K562 (cell line): ENCODE data around the gene PPCDC. TPM values are rescaled to one million over a fixed set of nuclear protein-coding genes. Genes with fewer than 3 reads are reported as not detected.

Experiments
- CAMTA2 ChIP-seq: fragments of 250-450 bp; sonication (Bioruptor Pico); conservative IDR thresholded peaks from 2 replicates; pipeline ENCODE4 v1.5.1; 2022
- CBFA2T3 ChIP-seq: fragments of 450-650 bp; IDR thresholded peaks from 2 replicates; pipeline ENCODE4 v1.6.1; 2017
- CREB1 ChIP-seq, 2 experiments: sonication (generic) in 1 of 2; formaldehyde crosslinking in 1 of 2; IDR thresholded peaks; 2 replicates each; pipeline versions ENCODE4 v1.6.1 to v1.8.0; 2012 to 2022; ENCODE audit warnings: inconsistent platforms in 1 of 2, mild to moderate bottlenecking in 1 of 2, missing genetic modification reagents in 1 of 2, moderate library complexity in 1 of 2
- DLX4 ChIP-seq: fragments of 250-450 bp; sonication (Bioruptor Pico); IDR thresholded peaks from 2 replicates; pipeline ENCODE4 v1.6.1; 2021; ENCODE audit warnings: mild to moderate bottlenecking
- JUN ChIP-seq, 2 experiments: sonication (generic) in 1 of 2; formaldehyde crosslinking in 1 of 2; IDR thresholded peaks; 2 replicates each; pipeline versions ENCODE4 v1.6.1 to v1.8.0; 2012 to 2022; ENCODE audit warnings: borderline replicate concordance in 2 of 2, mild to moderate bottlenecking in 2 of 2, improper control_type of control experiment in 1 of 2, low read depth in 1 of 2, low read length in 1 of 2, missing genetic modification reagents in 1 of 2
- KLF10 ChIP-seq: fragments of 250-450 bp; sonication (Bioruptor Pico); IDR thresholded peaks from 2 replicates; pipeline ENCODE4 v1.6.1; 2021; ENCODE audit warnings: matching md5 sums
- L3MBTL2 ChIP-seq: fragments of 450-650 bp; IDR thresholded peaks from 2 replicates; pipeline ENCODE4 v1.6.1; 2016; ENCODE audit warnings: mild to moderate bottlenecking, moderate library complexity
- MAFK ChIP-seq: IDR thresholded peaks from 2 replicates; pipeline ENCODE4 v1.6.1; 2011; ENCODE audit warnings: low read length, improper control_type of control experiment
- MAX ChIP-seq: sonication (generic); formaldehyde crosslinking; IDR thresholded peaks from 2 replicates; pipeline ENCODE4 v1.9.0; 2022; ENCODE audit warnings: mild to moderate bottlenecking, missing genetic modification reagents
- MCM7 ChIP-seq, 2 experiments: fragments of 450-650 bp; IDR thresholded peaks; 2 replicates each; pipeline ENCODE4 v1.6.1; 2016 to 2018
- MEIS2 ChIP-seq: fragments of 450-650 bp; IDR thresholded peaks from 2 replicates; pipeline ENCODE4 v1.6.1; 2014; ENCODE audit warnings: mild to moderate bottlenecking; ENCODE audit not compliant: partially characterized antibody
- MLX ChIP-seq, 2 experiments: fragments of 450-650 bp in 1 of 2; sonication (generic) in 1 of 2; formaldehyde crosslinking; conservative IDR thresholded peaks; 2 replicates each; pipeline versions ENCODE4 v1.4.0 to v1.8.1; 2020 to 2022; ENCODE audit warnings: mild to moderate bottlenecking in 1 of 2, missing genetic modification reagents in 1 of 2
- NR2C1 ChIP-seq, 2 experiments: fragments of 450-650 bp; IDR thresholded peaks; 2 replicates each; pipeline ENCODE4 v1.6.1; 2017; ENCODE audit warnings: mild to moderate bottlenecking in 2 of 2, antibody characterized with exemption in 1 of 2, inconsistent platforms in 1 of 2, missing compliant biosample characterization in 1 of 2, missing genetic modification characterization in 1 of 2
- POLR3G ChIP-seq: IDR thresholded peaks from 2 replicates; pipeline ENCODE4 v1.6.1; 2011; ENCODE audit not compliant: insufficient read length, insufficient replicate concordance; ENCODE audit errors: extremely low read depth
- RHOXF2B ChIP-seq: fragments of 250-450 bp; sonication (Bioruptor Pico); conservative IDR thresholded peaks from 2 replicates; pipeline ENCODE4 v1.5.1; 2021
- SMAD2 ChIP-seq: fragments of 150-350 bp; IDR thresholded peaks from 2 replicates; pipeline ENCODE4 v1.6.1; 2014; ENCODE audit warnings: low read depth, mild to moderate bottlenecking, low read length
- SP2 ChIP-seq: IDR thresholded peaks from 2 replicates; pipeline ENCODE4 v1.6.1; 2011; ENCODE audit warnings: mild to moderate bottlenecking, low read depth, low read length, moderate library complexity; ENCODE audit not compliant: poor library complexity, severe bottlenecking; ENCODE audit errors: extremely low read depth
- TAL1 ChIP-seq: fragments of 450-650 bp; IDR thresholded peaks from 2 replicates; pipeline ENCODE4 v1.6.1; 2016; ENCODE audit warnings: mild to moderate bottlenecking
- TARDBP ChIP-seq: fragments of 450-650 bp; IDR thresholded peaks from 2 replicates; pipeline ENCODE4 v1.6.1; 2016
- TCF3 ChIP-seq: sonication (generic); formaldehyde crosslinking; IDR thresholded peaks from 2 replicates; pipeline ENCODE4 v1.4.0; 2020; ENCODE audit warnings: mild to moderate bottlenecking, missing genetic modification reagents
- UBTF ChIP-seq, 2 experiments: IDR thresholded peaks; 2 replicates each; pipeline ENCODE4 v1.6.1; 2012; ENCODE audit warnings: improper control_type of control experiment in 2 of 2, low read depth in 2 of 2, low read length in 2 of 2, borderline replicate concordance in 1 of 2
- XRCC4 ChIP-seq: IDR thresholded peaks from one replicate; pipeline ENCODE4 v1.6.1; 2011; ENCODE audit not compliant: insufficient read depth, insufficient read length; ENCODE audit errors: extremely low read depth
- YBX1 ChIP-seq: fragments of 450-650 bp; IDR thresholded peaks from 2 replicates; pipeline ENCODE4 v1.7.1; 2016; ENCODE audit warnings: mild to moderate bottlenecking
- polyA plus RNA-seq, 8 experiments: library from polyadenylated mRNA; depleted of rRNA in 4 of 8; stranded (reverse) in 5 of 8; unstranded in 3 of 8; fragments of >200 nt; fragmentation: Nextera tagmentation in 2 of 8; fragmentation: Illumina TruSeq in 1 of 8; extraction: Ambion mirVana in 2 of 8; extraction: Trizol in 1 of 8; gene quantifications; 2 replicates each; pipeline versions ENCODE4 v1.2.1 to v1.2.3, GENCODE V29; 2011 to 2014; ENCODE audit warnings: inconsistent platforms in 1 of 8, missing spikeins in 1 of 8
- total RNA-seq, 7 experiments: library from RNA; depleted of rRNA in 6 of 7; stranded (reverse); fragments of >200 nt in 6 of 7; fragmentation: Illumina TruSeq in 2 of 7; extraction: Trizol in 2 of 7; gene quantifications; 2 replicates each; pipeline versions ENCODE4 v1.2.1 to v1.2.3, GENCODE V29; 2011 to 2021; ENCODE audit warnings: low replicate concordance in 1 of 7

The PPCDC gene
- total and polyA plus RNA-seq, 9 of the 15 experiments (the other 6 are each of a cell fraction or from before 2014, with no cell fraction given) = 10.9 to 53.6 (median 16.7) TPM

GRCh38 chr15:75043509-75044257, 20.3 kb downstream of the PPCDC start (continued):
- TF ChIP-seq L3MBTL2 (peak; percentile 98), MAFK (peak; percentile 25; the same call in 1 of the 2 replicates), MLX (CRISPR knock-in tag; conservative IDR thresholded peaks at IDR 0.05) (0 out of 4 replicates have a peak, but pooled peaks of 1 of the 2 experiments have one; percentile 60), JUN (IDR thresholded peaks at IDR 0.05; ENCODE audit: borderline replicate concordance, low read depth, low read length) (peak; percentile 81; the same call in 1 of the 2 replicates), JUN (CRISPR knock-in tag; IDR thresholded peaks at IDR 0.05; ENCODE audit: borderline replicate concordance) (0 out of 2 replicates have a peak, but pooled peaks have one; percentile 45), TARDBP (no peak), CBFA2T3 (peak; percentile 73), DLX4 (CRISPR knock-in tag) (no peak), SMAD2 (no peak), SP2 (no peak), TCF3 (CRISPR knock-in tag) (peak; percentile 77), NR2C1 (IDR thresholded peaks at IDR 0.05) (no peak), NR2C1 (tag; IDR thresholded peaks at IDR 0.05) (peak; percentile 51), TAL1 (peak; percentile 45), KLF10 (no peak), POLR3G (no peak), RHOXF2B (no peak), XRCC4 (no peak), MEIS2 (no peak), YBX1 (no peak), CREB1 (IDR thresholded peaks at IDR 0.05) (peak; percentile 29; the same call in 1 of the 2 replicates), CREB1 (CRISPR knock-in tag; IDR thresholded peaks at IDR 0.05) (peak; percentile 43), UBTF (IDR thresholded peaks at IDR 0.05; ENCODE audit: borderline replicate concordance in 1 of 2, low read depth in 2 of 2, low read length in 2 of 2) (peak in 1 of 2 experiments; percentile 87; a peak in 1 of 4 replicates), MAX (CRISPR knock-in tag) (peak; percentile 93), CAMTA2 (CRISPR knock-in tag) (no peak), MCM7 (IDR thresholded peaks at IDR 0.05) (no peak)
